ENCODE results near the gene NPLOC4.

DNA sequence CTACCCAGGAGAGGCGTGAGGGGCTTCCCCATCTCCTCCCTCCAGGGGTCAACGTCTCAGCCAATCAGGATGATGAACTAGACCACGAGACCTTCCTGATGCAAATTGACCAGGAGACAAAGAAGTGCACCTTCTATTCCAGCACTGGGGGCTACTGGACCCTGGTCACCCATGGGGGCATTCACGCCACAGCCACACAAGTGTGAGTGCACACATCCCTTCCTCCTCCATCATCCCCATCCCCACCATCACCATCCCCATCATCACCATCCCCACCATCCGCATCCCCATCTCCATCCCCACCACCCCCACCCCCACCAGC is 101.9 kb downstream of the NPLOC4 start:
- TF ChIP-seq, protein P1, sequence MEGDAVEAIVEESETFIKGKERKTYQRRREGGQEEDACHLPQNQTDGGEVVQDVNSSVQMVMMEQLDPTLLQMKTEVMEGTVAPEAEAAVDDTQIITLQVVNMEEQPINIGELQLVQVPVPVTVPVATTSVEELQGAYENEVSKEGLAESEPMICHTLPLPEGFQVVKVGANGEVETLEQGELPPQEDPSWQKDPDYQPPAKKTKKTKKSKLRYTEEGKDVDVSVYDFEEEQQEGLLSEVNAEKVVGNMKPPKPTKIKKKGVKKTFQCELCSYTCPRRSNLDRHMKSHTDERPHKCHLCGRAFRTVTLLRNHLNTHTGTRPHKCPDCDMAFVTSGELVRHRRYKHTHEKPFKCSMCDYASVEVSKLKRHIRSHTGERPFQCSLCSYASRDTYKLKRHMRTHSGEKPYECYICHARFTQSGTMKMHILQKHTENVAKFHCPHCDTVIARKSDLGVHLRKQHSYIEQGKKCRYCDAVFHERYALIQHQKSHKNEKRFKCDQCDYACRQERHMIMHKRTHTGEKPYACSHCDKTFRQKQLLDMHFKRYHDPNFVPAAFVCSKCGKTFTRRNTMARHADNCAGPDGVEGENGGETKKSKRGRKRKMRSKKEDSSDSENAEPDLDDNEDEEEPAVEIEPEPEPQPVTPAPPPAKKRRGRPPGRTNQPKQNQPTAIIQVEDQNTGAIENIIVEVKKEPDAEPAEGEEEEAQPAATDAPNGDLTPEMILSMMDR (IDR thresholded peaks at IDR 0.05): no peak
- no peak for TF ChIP-seq POLR2AphosphoS5 (IDR thresholded peaks at IDR 0.05)

All from stomach (tissue), 4 donors.